Calu3 (cell line): Measurements from ENCODE around the gene EIPR1. TPM values are rescaled to one million over a fixed set of nuclear protein-coding genes. Genes with fewer than 3 reads are reported as not detected.

ENCODE experiments used
- BruUV-seq: library from RNA; stranded (reverse); fragments of 400-500 nt; replicated peaks from 2 replicates; lab custom pipeline; 2021; lab: Mats Ljungman, UMichigan
- CTCF ChIA-PET: fragments of 300-600 bp; sonication (Branson Sonifier 250); formaldehyde crosslinking; loops from one replicate; lab custom pipeline; 2022; ENCODE audit warnings: antibody characterized with exemption; lab: Charles Lee
- DNase-seq: peaks from one replicate; pipeline ENCODE4 v3.0.0; 2022
- H3K27ac Mint-ChIP-seq: one replicate; pipeline ENCODE4 v1.8.0; 2022; ENCODE audit warnings: mixed read lengths; ENCODE audit not compliant: unreplicated experiment
- H3K27me3 Mint-ChIP-seq: one replicate; pipeline ENCODE4 v1.8.0; 2022; ENCODE audit warnings: mixed read lengths; ENCODE audit not compliant: unreplicated experiment
- H3K36me3 Mint-ChIP-seq: one replicate; pipeline ENCODE4 v1.8.0; 2022; ENCODE audit warnings: mild to moderate bottlenecking, moderate library complexity, mixed read lengths; ENCODE audit not compliant: insufficient read depth, unreplicated experiment
- H3K4me1 Mint-ChIP-seq: one replicate; pipeline ENCODE4 v1.8.0; 2022; ENCODE audit warnings: mild to moderate bottlenecking, low read depth, mixed read lengths; ENCODE audit not compliant: unreplicated experiment
- H3K4me3 Mint-ChIP-seq: one replicate; pipeline ENCODE4 v1.8.0; 2022; ENCODE audit warnings: mild to moderate bottlenecking, low read depth, moderate library complexity, mixed read lengths; ENCODE audit not compliant: unreplicated experiment
- H3K9me3 Mint-ChIP-seq: one replicate; pipeline ENCODE4 v1.8.0; 2022; ENCODE audit warnings: low read depth, mixed read lengths; ENCODE audit not compliant: unreplicated experiment
- CTCF ChIP-seq: fragments of 200-600 bp; IDR thresholded peaks from one replicate; pipeline ENCODE4 v1.8.0; 2022; ENCODE audit warnings: antibody characterized with exemption; ENCODE audit not compliant: unreplicated experiment
- intact Hi-C: fragments of 100-400 bp; cut with micrococcal nuclease; formaldehyde crosslinking; loops from one replicate; pipeline ENCODE4 v1.10.0; 2022; ENCODE audit not compliant: unreplicated experiment
- total RNA-seq: library from RNA; stranded (reverse); gene quantifications from 2 replicates; pipeline ENCODE4 v1.2.3, GENCODE V29; 2022

The EIPR1 gene
- total RNA-seq, 1 experiment from 2014 or later: 31.7 TPM

- Mint-ChIP-seq H3K9me3 (no peaks in the 10 kb centered on the region), H3K27ac (no peak overlapping the region), H3K27me3 (no peaks in the 10 kb centered on the region), H3K4me3 (no peak overlapping the region), H3K36me3 (no peaks in the 10 kb centered on the region), H3K4me1 (no peaks in the 10 kb centered on the region)
- BruUV-seq: no TSS peak
- CTCF ChIA-PET: no interaction called here
- DNase-seq: no peak
- intact Hi-C loops: no loop called here
- TF ChIP-seq CTCF: no peak
Observed at GRCh38 chr2:3142961-3143571, 234.6 kb downstream of the EIPR1 start.

GRCh38 chr2:3142210-3142609, 235.4 kb downstream of the EIPR1 start:
- Mint-ChIP-seq H3K27me3 (no peaks in the 10 kb centered on the region), H3K4me1 (no peaks in the 10 kb centered on the region), H3K4me3 (no peak overlapping the region), H3K9me3 (no peaks in the 10 kb centered on the region), H3K36me3 (no peaks in the 10 kb centered on the region), H3K27ac (no peak overlapping the region)
- intact Hi-C loops: no loop called here
- no peak for DNase-seq
- CTCF ChIA-PET: no interaction called here
- TF ChIP-seq CTCF: no peak
- no TSS peak for BruUV-seq

GRCh38 chr2:3141696-3142095, 235.9 kb downstream of the EIPR1 start:
- no peak overlapping the region for H3K27ac Mint-ChIP-seq
- H3K27me3 Mint-ChIP-seq: no peaks in the 10 kb centered on the region
- no peaks in the 10 kb centered on the region for H3K9me3 Mint-ChIP-seq
- H3K4me1 Mint-ChIP-seq: no peaks in the 10 kb centered on the region
- BruUV-seq: no TSS peak
- no peaks in the 10 kb centered on the region for H3K36me3 Mint-ChIP-seq
- intact Hi-C loops: no loop called here
- CTCF ChIA-PET: no interaction called here
- H3K4me3 Mint-ChIP-seq: no peak overlapping the region
- DNase-seq: no peak
- no peak for TF ChIP-seq CTCF

GRCh38 chr2:3139906-3140305, 237.7 kb downstream of the EIPR1 start:
- CTCF ChIA-PET: no interaction called here
- no peaks in the 10 kb centered on the region for H3K27me3 Mint-ChIP-seq
- DNase-seq: no peak
- no TSS peak for BruUV-seq
- intact Hi-C loops: no loop called here
- H3K4me1 Mint-ChIP-seq: no peaks in the 10 kb centered on the region
- H3K36me3 Mint-ChIP-seq: no peaks in the 10 kb centered on the region
- no peak overlapping the region for H3K4me3 Mint-ChIP-seq
- H3K27ac Mint-ChIP-seq: no peak overlapping the region
- H3K9me3 Mint-ChIP-seq: no peaks in the 10 kb centered on the region
- TF ChIP-seq CTCF: no peak

Other genes with a start within 250 kb of the EIPR1 start
- 77.0 and 88.5 TPM in 2 replicates for gene TRAPPC12, start 1.9 kb upstream of the EIPR1 start, total RNA-seq
- gene ADI1, start 141.7 kb upstream of the EIPR1 start, total RNA-seq: 30.1 and 32.6 TPM in 2 replicates
- gene RNASEH1, start 180.5 kb upstream of the EIPR1 start, total RNA-seq: 29.8 and 30.2 TPM in 2 replicates
- gene RPS7, start 197.4 kb upstream of the EIPR1 start, total RNA-seq: 1,135 and 1,226 TPM in 2 replicates
- not detected in 2 replicates for gene COLEC11, start 217.3 kb upstream of the EIPR1 start, total RNA-seq